Measurements from ENCODE around the gene KLK2.
"Not testable (repeated sequence)": the region's sequence is repeated elsewhere in the genome, so short reads cannot be mapped to it uniquely, and the experiment has no call there.

KLK2 gene

DNA sequence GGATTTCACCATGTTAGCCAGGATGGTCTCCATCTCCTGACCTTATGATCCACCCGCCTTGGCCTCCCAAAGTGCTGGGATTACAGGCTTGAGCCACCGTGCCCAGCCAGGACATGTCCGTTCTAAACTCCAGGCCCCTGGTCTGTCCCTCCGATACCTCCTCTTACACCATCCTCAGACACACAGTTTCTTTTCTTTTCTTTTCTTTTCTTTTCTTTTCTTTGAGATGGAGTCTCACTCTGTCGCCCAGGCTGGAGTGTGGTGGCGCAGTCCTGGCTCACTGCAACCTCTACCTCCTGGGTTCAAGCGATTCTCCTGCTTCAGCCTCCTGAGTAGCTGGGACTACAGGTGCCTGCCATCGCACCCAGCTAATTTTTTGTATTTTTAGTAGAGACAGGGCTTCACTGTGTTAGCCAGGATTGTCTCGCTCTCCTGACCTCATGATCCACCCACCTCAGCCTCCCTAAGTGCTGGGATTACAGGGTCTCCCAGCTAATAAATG is 22.9 kb downstream of the KLK2 start:
- not testable (repeated sequence) for DNase-seq

DNA sequence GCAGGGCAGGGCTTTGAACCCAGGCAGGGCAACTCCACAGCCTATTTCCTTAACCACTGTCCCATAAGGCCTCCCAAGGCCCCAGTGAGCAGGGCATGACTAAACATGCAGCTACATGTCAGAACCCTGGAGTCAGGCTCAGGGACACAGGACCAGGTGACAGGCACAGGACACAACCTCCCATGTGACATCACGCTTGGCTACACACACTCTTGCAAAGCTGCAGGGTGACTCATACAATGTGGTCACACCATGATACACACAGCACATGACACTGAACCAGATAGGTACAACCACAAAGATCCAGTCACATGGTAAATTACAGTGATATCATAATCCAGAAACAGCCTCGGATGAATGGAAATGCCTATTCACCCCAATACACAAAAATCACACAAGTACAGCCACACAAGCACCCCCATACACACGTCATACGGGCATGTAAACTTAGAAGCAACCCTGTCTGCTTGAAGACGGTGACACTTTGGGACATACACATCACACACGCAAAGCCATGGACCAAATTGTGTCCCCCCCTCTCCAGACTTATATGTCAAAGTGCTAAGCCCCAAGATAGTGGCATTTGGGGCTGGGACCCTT is 23.5 kb downstream of the KLK2 start:
- DNase-seq = peak; percentile 12

DNA sequence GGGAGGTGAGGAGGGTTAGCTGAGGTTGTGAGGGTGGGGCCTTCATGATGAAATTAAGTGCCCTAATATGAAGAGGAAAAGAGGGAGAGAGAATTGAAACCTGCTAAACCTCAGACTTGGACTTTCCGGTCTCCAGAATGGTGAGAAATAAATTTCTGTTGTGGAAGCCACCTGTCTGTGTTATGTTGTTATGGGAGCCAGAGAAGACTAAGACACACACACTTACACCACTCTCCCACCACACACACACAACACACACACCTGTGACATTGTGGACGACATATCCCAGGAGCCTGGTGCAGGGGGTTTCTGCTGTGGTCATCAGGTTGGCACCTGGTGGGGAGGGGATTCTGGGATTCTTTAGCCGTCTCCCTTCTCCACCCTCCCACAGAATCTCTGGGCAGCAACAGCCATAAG is 24.0 kb downstream of the KLK2 start:
- no peak for DNase-seq

DNA sequence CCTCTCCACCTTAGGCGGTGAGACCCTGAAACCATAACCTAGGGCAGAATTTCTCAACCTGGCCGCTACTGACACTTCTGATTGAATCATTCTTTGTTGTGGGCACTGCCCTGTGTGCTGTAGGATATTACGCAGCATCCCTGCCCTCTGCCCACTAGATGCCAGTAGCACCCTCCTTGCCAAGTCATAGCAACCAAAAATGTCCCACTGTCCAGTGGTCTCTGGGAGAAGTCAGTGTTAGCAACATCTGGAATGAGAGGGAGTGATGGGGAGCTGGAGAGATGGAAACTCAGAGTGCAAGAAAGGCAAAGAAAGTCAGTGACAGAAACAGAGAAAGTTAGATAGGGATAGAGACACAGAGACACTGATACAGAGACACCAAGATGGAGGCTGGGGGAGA is 24.4 kb downstream of the KLK2 start:
- no peak for DNase-seq

DNA sequence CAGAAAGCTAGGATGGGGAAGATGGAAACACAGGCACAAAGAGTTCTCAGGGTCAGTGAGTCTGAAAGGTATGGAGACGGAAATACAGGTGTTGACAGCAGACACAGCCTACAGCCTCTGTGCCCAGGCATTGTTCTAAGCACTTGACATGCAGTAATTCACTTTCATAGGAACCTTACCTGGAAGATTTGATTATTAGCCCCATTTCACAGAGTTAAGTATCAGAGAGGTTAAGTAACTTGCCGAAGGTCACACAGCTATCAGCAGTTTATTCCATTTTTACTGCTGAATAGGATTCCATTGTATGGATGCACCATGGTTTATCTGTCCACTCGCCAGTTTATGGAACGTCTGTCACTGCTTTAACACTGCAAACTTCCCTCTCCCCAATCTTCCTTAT is 24.8 kb downstream of the KLK2 start:
- no peak for DNase-seq

DNA sequence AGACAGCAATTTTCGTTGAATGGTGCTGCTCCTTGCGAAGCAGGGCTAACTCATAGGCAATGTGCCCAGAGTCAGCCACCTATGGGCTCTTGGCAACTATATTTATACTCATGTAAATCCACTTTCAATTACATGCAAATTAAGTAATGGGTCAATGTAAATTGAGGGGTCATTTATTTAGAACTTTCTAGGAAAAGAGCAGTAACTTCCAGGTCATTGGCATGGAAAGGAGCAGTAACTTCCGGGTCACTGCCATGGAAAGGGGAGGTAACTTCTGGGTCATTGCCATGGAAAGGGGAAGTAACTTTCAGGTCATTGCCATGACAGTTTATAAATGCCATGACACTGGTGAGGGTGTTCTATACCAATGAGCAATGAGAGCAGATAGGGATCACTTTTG is 26.3 kb downstream of the KLK2 start:
- DNase-seq = no peak

DNA sequence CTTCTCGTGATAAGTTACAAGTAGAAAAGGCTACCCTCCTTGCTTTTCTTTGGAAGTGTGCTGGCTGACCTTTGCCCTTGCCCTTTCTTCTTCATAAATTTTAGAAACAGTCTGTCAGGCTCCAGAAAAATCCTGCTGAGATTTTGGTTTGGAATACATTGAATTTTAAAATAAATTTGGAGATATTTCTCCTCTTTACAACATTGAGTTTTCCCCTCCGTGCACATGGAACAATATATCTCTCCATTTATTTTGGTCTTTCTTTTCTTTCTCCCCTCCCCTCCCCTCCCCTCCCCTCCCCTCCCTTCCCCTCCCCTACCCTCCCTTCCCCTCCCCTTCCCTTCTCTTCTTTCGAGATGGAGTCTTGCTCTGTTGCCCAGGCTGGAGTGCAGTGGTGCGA is 29.4 kb downstream of the KLK2 start:
- no peak for DNase-seq

DNA sequence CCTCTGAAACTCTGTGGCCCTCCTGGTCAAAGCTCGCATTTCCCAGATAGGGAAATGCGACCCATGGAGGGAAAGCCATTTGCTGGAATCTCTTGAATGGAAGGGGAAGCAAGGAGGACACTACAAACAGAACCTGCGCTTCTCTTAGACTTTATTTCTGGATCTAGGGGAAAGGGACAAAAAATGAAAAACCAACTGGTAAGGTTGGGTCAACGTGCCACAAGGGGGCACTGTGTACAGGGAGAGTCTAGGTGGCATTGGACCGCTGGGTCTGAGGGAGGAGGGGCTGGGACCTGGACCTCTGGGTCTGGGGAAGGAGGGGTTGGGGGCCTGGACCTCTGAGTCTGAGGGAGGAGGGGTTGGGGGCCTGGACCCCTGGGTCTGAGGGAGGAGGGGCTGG is 33.0 kb downstream of the KLK2 start:
- DNase-seq = no peak

DNA sequence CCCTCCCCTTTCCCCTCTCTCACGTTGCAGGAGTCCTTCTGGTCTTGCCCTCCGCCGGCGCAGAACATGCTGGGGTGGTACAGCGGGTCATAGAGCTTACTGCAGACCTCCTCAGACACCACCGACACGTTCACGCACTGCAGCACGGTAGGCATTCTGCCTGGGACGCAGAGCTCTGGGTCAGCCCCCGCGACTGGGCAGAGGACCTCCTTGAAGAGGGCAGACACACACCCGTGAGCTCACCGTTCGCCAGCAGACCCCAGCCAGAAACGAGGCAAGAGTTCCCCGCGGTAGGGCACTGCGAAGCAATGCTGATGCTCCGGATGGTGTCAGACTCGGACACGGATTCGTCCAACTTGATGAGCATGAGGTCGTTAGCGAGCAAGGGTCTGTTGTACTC is 35.1 kb downstream of the KLK2 start:
- no peak for DNase-seq

DNA sequence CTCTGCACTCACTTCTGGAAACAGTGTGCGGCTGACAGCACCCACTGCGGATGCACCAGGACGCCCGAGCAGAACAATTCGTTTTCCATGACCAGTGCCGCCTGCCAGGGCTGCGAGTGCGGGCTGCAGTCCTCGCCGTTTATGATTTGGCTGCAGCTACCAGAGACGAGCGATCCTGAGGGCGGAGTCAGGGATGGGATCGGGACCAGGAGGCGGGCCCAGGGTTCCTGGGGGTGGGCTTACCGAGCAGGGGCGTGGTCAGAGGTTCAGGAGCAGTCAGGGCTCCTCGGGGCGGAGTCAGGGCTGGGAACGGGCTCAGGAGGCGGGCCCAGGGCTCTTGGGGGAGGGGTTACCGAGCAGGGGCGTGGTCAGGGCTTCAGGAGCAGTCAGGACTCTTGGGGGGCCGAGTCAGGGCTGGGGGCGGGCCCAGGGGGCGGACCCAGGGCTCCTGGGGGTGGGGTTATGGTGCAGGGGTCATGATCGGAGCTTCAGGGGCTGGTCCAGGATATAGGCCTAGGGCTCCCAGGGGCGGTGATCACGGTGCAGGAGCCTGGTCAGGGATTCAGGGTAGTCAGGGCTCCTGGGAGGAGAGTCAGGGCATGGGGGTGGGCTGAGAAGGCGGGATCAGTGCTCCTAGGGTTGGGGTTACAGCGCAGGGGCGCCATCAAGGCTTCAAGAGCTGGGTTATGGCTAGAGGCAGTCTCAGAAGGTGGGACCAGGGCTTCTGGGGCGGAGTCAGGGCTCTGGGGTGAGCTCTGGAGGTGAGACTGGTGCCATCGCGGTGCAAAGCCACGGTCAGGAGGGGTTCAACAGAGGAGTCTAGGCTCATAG is 36.2 kb downstream of the KLK2 start:
- DNase-seq = peak; percentile 81

DNA sequence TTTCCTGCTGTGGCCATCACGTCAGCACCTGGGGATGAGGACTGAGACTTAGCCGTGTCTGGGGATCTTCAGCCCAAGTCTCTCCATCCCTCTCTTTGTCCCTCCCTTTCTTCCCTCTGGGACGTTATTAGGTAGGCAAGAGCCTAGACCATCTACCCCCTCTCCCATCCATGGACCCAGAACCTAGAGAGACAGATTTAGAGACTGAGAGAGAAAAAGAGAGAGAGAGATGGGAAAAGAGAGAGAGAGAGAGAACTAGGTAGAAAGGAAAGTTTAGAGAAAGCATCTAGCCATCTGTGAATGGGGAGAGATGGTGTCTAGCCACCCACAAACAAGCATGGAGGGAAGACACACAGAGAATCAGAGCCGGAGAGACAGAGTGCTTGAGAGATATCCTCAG is 37.5 kb downstream of the KLK2 start:
- no peak for DNase-seq

DNA sequence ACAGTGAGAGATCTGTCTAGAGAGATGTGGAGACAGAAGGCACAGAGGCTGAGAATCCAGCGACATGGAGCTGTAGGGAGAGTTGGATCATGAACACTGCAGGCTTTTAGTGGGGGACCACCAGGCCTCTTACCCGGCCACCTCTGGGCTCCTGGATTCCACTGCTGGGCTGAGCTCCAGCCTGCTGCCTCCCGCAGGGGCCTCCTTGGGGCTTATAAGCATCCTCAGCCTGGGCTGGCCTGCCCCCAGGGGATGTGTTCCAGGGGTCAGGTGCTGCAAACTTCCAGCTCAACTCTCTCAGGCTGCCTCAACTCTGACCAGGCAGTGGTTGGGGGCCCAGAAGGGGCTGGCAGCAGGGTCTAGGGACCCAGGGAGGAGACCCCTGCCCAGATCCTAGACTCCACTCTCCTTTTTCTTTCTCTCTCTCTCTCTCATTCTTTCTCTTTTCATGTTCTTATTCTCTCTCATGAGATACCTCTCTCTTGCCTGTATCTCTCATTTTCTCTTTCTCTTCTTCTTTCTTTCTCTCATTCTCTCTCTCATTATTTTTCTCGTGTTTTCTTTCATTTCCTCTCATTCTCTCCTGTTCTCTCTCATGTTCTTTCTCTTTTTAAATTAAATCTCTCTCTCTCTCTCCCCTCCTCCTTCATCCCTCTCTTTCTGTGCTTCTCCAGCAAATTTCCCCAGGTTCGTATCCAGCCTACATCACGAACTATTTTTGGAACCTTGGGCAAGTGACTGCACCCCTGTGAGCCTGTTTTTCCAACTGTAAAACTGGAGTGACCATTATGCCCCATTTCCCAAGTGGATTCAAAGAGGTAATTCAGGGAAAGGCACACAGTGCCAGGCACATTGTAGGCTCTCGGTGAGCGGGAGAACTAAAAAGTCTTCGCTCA is 38.2 kb downstream of the KLK2 start, which contains the start of gene KLK4:
KLK4 (minus strand) TSS at position 190 of the 896 bp plus-strand sequence. CDS start 657 bp downstream, outside the sequence.
- DNase-seq = no peak

DNA sequence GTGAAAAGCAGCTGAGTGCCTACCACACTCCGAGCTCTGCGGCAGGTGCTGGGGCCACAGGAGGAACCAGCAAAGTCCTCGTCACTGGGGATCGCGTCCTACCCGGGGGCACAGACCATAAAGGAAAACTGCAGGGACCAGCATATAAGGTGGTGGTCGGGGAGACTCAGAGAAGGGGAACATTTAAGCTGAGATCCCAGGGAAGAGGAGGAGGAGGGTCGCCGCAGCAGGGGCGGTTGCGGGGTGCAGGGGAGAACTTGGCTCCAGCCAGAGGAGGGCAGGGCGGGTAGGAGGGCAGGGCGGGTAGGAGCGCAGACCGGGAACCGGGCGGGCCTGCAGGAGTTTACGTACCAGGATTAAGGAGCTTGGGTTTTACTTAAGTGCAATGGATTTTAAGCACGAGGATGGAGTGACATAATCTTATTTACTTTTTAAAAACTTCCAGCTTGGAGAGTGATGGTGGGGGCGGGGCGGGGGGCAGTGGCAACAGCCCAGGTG is 38.9 kb downstream of the KLK2 start:
- DNase-seq = no peak

DNA sequence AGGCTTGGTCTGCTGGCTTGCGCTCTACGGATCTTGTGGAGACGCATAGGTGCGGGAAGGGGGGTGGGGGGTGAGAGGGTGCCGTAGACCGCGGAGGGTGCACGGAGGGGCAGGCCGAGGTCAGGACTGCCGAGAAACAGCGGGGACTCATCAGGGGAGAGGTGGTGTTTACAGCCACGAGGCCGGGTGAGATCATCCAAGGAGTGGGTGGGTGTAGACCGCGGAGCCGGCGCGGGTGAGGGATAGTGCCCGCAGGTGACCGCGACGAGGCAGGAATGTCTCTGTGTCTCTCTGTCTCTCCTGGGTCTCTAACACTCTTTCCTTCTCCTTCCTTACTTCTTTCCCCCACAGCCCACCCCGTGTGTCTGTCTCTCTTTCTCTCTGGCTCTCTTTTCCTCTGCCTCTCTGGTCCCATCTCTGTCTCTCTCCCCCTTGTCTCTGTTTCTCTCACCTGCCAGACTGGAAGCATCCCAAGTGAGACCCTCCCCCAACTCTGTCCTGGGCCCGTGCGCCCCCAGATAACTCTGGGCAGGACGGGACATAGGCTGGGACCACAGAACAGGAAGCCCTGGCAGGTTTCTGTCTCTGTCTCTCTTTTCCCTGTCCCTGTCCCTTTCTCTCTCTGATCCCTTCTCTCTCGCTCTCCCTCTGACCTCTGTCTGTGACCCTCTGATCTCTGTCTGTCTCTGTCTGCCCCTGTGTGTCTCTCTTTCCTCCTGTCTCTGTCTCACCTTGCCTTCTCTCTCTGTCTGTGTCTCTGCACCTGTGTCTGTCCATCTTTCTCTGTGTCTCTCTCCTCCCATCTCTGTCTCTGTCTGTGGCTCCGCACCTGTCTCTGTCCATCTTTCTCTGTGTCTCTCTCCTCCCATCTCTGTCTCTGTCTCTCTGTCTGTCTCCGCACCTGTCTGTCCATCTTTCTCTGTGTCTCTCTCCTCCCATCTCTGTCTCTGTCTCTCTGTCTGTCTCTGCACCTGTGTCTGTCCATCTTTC is 39.8 kb downstream of the KLK2 start:
- DNase-seq = no peak

DNA sequence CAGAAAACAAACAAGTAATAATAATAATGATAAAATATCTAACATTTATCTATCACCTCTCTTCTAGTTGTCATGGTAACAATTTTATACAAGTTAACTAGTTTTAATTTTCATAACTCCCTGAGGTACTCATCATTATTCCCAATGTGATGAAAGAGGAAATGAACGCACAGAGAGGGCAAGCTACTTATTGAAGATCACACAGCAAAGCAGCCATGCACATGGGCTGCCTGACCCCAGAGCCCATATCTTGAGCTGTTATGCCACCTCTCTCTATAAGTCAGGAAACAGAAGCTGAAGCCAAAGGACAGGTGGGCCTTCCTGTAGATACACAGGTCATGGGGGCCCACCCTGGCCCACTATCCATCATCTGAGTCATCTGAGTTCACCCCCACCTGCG is 42.8 kb downstream of the KLK2 start:
- DNase-seq = no peak

DNA sequence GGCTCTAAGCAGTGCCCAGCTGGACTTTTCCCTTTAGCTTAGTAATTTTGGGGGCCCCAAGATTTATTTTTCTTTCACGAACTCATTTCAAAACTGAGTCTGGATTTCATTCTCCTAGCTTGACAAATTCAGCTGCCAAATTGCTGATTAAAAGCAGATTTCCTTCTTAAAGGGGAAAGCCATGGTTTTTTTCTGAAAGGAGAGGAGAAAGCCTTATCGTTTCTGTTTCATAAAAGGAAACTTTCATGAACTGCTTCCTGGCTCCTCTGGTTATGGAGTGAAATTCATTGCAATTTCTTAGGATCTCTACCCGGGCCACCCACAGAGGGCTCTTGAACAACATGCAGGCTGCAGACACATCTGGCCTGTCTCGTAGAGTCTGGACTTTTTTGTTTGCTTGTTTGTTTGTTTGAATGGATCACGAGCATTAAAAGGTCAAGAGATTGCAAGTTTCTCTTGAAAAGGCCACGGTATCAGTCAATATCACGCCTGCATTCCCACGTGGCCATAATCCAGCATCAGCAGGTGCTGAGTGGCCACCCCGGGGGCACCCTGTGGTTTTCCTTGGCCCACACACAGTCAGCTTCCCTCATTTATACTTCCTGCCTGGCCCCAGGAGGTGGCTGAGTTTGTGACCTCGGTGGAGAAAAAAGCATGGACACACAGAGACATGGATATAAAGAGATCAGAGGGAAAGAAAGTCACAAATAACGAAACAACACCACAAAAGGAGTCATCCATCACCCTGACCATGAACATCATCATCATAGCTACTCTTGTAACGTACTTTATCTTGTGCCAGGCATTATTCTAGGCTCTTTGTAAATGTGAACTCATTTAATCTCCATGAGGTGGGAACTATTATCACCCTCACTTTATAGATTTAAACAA is 48.4 kb downstream of the KLK2 start:
- DNase-seq = no peak

DNA sequence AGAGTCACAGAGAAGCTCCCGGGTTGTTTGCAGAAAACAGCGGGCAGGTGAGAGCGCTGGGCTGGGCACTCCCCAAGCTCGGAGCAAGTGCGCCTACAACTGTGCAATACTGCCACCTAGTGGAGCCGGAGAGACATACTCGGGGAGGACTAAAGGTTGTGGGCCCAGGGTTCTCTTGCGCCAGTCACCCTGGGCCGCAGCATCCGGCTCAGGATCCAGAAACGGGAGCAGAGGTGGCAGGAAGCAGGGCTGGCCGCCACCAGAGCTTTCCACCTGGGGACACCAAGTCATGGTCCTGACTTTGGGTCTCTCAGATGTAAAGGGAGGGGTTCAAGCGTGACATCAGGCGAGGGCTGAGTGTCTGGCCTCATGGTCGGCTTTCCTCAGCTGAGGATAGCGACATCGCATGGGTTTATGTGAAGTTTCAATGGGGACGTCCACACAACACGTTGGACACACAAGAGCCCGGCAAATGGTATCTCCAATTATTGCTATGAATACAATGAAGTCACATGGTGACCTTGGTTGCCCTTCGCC is 49.1 kb downstream of the KLK2 start:
- DNase-seq = peak; percentile 59

DNA sequence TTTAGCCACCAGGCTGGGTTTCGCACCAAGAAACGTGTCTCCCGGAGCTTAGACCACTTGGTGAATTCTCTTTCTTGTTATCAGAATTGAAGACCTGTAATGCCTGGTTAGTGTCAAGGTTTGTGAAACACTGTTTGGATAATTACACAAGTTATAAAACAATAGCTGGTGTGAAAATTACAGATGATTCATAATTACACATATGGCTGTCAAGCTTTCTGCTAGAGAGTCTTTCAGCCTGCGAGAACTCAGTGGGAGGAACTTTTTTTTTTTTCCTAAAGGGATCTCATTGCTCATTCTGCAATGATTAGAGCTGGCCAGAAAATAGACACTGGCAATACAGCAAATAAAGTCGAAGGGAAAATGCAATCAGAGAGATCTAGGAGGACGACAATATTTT is 51.3 kb downstream of the KLK2 start:
- DNase-seq = peak; percentile 33

DNA sequence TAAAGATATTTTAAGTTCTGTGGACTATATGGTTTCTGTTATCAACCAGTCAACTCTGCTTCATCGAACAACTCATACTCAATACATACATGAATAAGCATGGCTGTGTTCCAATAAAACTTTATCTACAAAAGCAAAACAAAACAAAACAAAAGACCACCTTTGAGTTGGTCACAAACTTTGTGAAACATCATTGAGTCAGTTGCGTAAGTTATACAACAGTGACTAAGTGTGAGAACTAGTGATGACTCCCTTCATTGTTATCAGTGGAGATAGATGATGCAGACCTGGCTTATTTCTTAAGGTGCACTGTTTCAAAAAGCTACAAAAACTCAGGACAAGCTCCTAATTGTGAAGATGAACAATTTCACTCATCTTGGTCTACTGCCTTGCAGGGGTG is 52.5 kb downstream of the KLK2 start:
- peak; percentile 75 for DNase-seq

DNA sequence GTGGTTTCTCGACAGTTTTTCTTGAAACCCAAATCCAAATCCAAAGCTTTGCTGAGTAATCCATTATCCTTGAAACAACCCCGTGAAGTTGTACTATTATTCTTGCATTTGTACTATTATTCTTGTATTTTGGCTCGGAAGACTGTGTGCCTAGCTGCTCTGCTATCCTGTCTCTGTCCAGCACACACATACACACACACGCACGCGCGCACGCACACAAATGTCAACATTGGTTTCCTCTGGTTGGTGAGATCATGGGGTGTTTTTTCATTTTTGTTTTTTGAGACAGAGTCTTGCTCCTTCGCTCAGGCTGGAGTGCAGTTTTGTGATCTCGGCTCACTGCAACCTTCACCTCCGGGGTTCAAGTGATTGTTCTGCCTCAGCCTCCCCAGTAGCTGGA is 52.9 kb downstream of the KLK2 start:
- DNase-seq = peak; percentile 10

DNA sequence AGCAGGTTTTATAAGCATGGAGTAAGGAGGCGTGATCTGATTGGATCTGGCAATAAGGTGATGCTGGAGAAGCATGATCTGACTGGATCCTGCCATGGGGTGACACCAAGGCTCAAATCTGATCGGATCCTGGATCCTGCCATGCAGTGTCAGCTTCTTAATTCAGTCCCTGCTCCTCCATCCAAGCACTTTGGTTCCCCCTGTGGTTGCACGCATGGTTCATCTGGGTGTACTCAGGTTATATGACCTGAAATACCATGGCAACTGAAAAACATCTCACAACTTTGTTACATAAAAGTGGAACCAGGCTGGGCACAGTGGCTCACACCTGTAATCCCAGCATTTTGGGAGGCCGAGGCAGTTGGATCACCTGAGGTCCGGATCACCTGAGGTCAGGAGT is 55.6 kb downstream of the KLK2 start:
- no peak for DNase-seq

Data from NCI-H226 (cell line).